Astrocyte (in vitro differentiated cells and primary cell): ENCODE data around the gene MEIOB. TPM values are rescaled to one million over a fixed set of nuclear protein-coding genes. Genes with fewer than 3 reads are reported as not detected.

Source experiments
- DNase-seq: peaks from one replicate; pipeline ENCODE4 v3.0.0-alpha.2; 2010; ENCODE audit warnings: low read depth
- FAIRE-seq: peaks from 2 replicates; lab custom pipeline; 2011; peaks lifted over from hg19 to GRCh38; lab: Jason Lieb, UNC
- H2AFZ ChIP-seq: 2 replicates; pipeline ENCODE4 v1.6.0; 2012; ENCODE audit warnings: low read depth, low read length, inconsistent platforms
- H3K27ac ChIP-seq: 2 replicates; pipeline ENCODE4 v1.5.1; 2011; ENCODE audit warnings: low read depth, low read length, inconsistent platforms
- H3K27me3 ChIP-seq: 2 replicates; pipeline ENCODE4 v1.6.0; 2011; ENCODE audit warnings: low read length, inconsistent platforms; ENCODE audit not compliant: insufficient read depth
- H3K36me3 ChIP-seq: 2 replicates; pipeline ENCODE4 v1.5.1; 2011; ENCODE audit warnings: low read length, inconsistent platforms; ENCODE audit not compliant: insufficient read depth
- H3K4me1 ChIP-seq: 2 replicates; pipeline ENCODE4 v1.5.1; 2011; ENCODE audit warnings: low read length, inconsistent platforms; ENCODE audit not compliant: insufficient read depth
- H3K4me2 ChIP-seq: 2 replicates; pipeline ENCODE4 v1.6.0; 2012; ENCODE audit warnings: low read length, inconsistent platforms
- H3K4me3 ChIP-seq: 2 replicates; pipeline ENCODE4 v1.5.1; 2011; ENCODE audit warnings: low read depth, mild to moderate bottlenecking, low read length, inconsistent platforms; ENCODE audit not compliant: insufficient read depth
- H3K79me2 ChIP-seq: 2 replicates; pipeline ENCODE4 v1.6.0; 2012; ENCODE audit warnings: mild to moderate bottlenecking, low read length, inconsistent platforms; ENCODE audit not compliant: insufficient read depth
- H3K9ac ChIP-seq: 2 replicates; pipeline ENCODE4 v1.6.0; 2012; ENCODE audit warnings: mild to moderate bottlenecking, low read length, inconsistent platforms
- H3K9me3 ChIP-seq: 2 replicates; pipeline ENCODE4 v1.5.1; 2012; ENCODE audit warnings: low read depth, mild to moderate bottlenecking, low read length, inconsistent platforms; ENCODE audit not compliant: insufficient read depth
- H4K20me1 ChIP-seq: 2 replicates; pipeline ENCODE4 v1.6.0; 2012; ENCODE audit warnings: low read length, inconsistent platforms; ENCODE audit not compliant: insufficient read depth
- H3K27ac Mint-ChIP-seq: one replicate; pipeline ENCODE4 v1.8.0; 2021; ENCODE audit warnings: mild to moderate bottlenecking, mixed read lengths; ENCODE audit not compliant: unreplicated experiment
- H3K27me3 Mint-ChIP-seq: one replicate; pipeline ENCODE4 v1.8.0; 2021; ENCODE audit warnings: low read depth, mixed read lengths; ENCODE audit not compliant: unreplicated experiment
- H3K36me3 Mint-ChIP-seq: one replicate; pipeline ENCODE4 v1.8.0; 2021; ENCODE audit warnings: low read depth, mixed read lengths; ENCODE audit not compliant: unreplicated experiment
- H3K4me1 Mint-ChIP-seq: one replicate; pipeline ENCODE4 v1.8.0; 2021; ENCODE audit warnings: low read depth, mixed read lengths; ENCODE audit not compliant: unreplicated experiment
- H3K4me3 Mint-ChIP-seq: one replicate; pipeline ENCODE4 v1.8.0; 2021; ENCODE audit warnings: mild to moderate bottlenecking, moderate library complexity, mixed read lengths; ENCODE audit not compliant: unreplicated experiment
- H3K9me3 Mint-ChIP-seq: one replicate; pipeline ENCODE4 v1.8.0; 2021; ENCODE audit warnings: mild to moderate bottlenecking, mixed read lengths; ENCODE audit not compliant: unreplicated experiment
- EZH2 ChIP-seq: IDR thresholded peaks from 2 replicates; pipeline ENCODE4 v1.6.1; 2012; ENCODE audit warnings: mild to moderate bottlenecking, low read length, inconsistent platforms; ENCODE audit not compliant: insufficient read depth
- total RNA-seq: library from RNA; stranded (reverse); gene quantifications from 2 replicates; pipeline ENCODE4 v1.2.1, GENCODE V29; 2021
- TF ChIP-seq, protein P1 (sequence below): IDR thresholded peaks from 2 replicates; pipeline ENCODE4 v1.5.1; 2011; ENCODE audit warnings: low read depth, mild to moderate bottlenecking, inconsistent platforms, low read length, moderate library complexity; ENCODE audit not compliant: insufficient read depth

MEIOB gene
- total RNA-seq, 1 donor from 2014 or later = 0.16 TPM

DNA sequence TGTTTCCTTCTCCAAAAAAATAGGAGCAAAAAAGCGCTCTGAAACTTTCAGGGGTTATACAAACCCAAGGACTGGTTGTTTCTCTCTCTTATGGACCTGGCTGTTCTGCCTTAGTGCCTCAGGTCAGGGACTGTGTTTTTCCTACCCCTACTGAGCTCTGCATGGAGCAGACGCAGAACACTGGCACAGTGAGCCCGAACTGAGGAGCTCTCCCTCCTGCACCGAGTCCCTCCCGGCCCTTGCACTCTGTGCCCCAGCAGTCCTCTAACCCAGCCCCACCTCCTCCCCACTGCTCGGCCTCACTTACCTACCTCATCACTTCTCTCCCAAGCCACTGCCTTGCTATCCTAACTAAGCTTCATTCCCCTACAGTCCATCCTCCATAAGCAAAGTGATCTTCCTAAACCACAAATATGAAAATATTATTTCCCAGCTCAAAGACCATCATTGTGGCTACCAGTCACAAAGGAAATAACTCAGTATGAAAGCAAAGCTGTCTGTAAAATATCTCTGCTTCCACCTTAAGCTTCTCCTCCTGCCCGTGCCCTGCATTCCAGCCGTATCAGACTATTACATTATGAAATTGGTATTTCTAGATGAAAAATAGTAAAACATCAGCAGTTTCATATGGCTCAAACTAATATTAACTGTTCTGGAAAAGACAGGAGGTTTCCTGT, 13.6 kb downstream of the MEIOB start:
- peak overlapping the region; percentile 28 for H3K4me2 ChIP-seq
- no peak overlapping the region for H2AFZ ChIP-seq
- Mint-ChIP-seq H3K9me3 (no peaks in the 10 kb centered on the region), H3K27me3 (peaks cover 73% of the 10 kb centered on the region), H3K27ac (peak overlapping the region; percentile 22), H3K4me3 (peak overlapping the region; percentile 3), H3K36me3 (no peaks in the 10 kb centered on the region), H3K4me1 (peaks cover 5% of the 10 kb centered on the region)
- no peak overlapping the region for H3K27ac ChIP-seq
- H3K36me3 ChIP-seq = no peaks in the 10 kb centered on the region
- no peaks in the 10 kb centered on the region for H4K20me1 ChIP-seq
- no peak for FAIRE-seq
- H3K4me1 ChIP-seq = no peaks in the 10 kb centered on the region
- no peak overlapping the region for H3K4me3 ChIP-seq
- TF ChIP-seq, protein P1, sequence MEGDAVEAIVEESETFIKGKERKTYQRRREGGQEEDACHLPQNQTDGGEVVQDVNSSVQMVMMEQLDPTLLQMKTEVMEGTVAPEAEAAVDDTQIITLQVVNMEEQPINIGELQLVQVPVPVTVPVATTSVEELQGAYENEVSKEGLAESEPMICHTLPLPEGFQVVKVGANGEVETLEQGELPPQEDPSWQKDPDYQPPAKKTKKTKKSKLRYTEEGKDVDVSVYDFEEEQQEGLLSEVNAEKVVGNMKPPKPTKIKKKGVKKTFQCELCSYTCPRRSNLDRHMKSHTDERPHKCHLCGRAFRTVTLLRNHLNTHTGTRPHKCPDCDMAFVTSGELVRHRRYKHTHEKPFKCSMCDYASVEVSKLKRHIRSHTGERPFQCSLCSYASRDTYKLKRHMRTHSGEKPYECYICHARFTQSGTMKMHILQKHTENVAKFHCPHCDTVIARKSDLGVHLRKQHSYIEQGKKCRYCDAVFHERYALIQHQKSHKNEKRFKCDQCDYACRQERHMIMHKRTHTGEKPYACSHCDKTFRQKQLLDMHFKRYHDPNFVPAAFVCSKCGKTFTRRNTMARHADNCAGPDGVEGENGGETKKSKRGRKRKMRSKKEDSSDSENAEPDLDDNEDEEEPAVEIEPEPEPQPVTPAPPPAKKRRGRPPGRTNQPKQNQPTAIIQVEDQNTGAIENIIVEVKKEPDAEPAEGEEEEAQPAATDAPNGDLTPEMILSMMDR = no peak
- peak; percentile 46 for TF ChIP-seq EZH2
- H3K9ac ChIP-seq = no peak overlapping the region
- no peak for DNase-seq
- H3K9me3 ChIP-seq = no peaks in the 10 kb centered on the region
- H3K27me3 ChIP-seq = peaks cover 64% of the 10 kb centered on the region
- H3K79me2 ChIP-seq = no peaks in the 10 kb centered on the region

DNA sequence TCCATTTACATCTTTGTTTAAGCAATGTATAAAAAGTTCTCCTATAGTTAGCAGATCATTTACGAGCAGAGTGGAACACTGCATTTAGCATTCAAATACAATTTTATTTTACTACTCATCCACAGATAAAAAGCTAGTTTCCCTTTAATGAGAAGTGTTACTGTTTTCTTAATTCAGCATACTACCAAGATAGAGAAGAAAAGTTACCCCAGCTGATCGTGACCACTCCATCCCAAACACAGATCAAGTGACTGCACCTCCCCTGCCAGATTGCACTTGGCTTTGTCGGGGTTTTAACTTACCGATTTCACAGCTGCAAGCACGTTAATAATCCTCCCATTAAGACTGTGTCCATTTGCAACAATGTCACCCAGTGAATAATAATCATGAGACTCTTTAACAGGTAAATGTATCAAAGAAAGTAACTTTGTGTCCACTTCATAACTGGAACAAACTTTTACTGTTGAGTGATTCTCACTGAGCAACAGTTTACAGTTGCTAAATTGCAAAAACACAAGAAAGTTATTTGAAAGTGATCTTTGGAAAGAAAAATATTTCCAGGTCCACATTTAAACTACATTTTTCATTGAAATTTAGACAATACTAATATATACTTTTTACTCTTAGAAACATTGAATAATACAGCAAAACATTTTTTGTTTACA, 14.4 kb downstream of the MEIOB start:
- Histone ChIP-seq H2AFZ (no peak overlapping the region), H3K27me3 (peaks cover 66% of the 10 kb centered on the region), H3K36me3 (no peaks in the 10 kb centered on the region), H3K27ac (no peak overlapping the region), H3K4me3 (no peak overlapping the region), H3K4me2 (no peak overlapping the region), H3K4me1 (no peaks in the 10 kb centered on the region), H3K79me2 (no peaks in the 10 kb centered on the region), H3K9me3 (no peaks in the 10 kb centered on the region), H3K9ac (no peak overlapping the region), H4K20me1 (no peaks in the 10 kb centered on the region)
- FAIRE-seq (no peak), DNase-seq (no peak)
- Mint-ChIP-seq H3K27me3 (peaks cover 76% of the 10 kb centered on the region), H3K9me3 (no peaks in the 10 kb centered on the region), H3K27ac (no peak overlapping the region), H3K36me3 (no peaks in the 10 kb centered on the region), H3K4me1 (peaks cover 5% of the 10 kb centered on the region), H3K4me3 (no peak overlapping the region)
- TF ChIP-seq, protein P1 = no peak
- TF ChIP-seq EZH2 = no peak

DNA sequence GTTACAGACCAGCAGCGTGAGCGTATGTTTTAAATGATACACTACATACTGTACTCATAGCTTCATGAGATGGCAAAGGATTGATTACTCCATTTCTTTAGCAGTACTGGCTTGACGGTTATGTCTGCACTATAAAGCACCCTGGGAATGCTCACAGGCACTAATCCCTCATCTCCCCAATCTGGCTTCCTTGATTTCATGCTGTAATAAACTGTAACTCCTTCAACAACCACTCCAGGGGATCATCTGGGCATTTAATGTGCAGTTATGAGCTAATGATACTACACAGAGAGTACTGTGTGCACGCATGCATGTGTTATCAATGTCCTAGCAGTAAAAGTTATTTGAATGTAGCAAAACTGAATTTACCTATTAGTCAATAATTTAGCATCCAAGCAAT, 20.2 kb downstream of the MEIOB start:
- H3K27me3 Mint-ChIP-seq = peaks cover 60% of the 10 kb centered on the region
- H3K27me3 ChIP-seq = peaks cover 31% of the 10 kb centered on the region

More for the DNA sequence above, 20.2 kb downstream of the MEIOB start:
- DNase-seq (no peak), FAIRE-seq (no peak)
- H3K36me3 ChIP-seq = no peaks in the 10 kb centered on the region
- no peak overlapping the region for H3K9ac ChIP-seq
- no peaks in the 10 kb centered on the region for H3K4me1 Mint-ChIP-seq
- H3K4me3 Mint-ChIP-seq = no peak overlapping the region
- peaks cover 2% of the 10 kb centered on the region for H3K9me3 Mint-ChIP-seq
- TF ChIP-seq, protein P1 = no peak
- TF ChIP-seq EZH2 = no peak
- no peak overlapping the region for H3K4me2 ChIP-seq
- no peak overlapping the region for H2AFZ ChIP-seq
- H3K27ac ChIP-seq = no peak overlapping the region
- no peaks in the 10 kb centered on the region for H3K4me1 ChIP-seq
- H3K9me3 ChIP-seq = no peaks in the 10 kb centered on the region
- no peaks in the 10 kb centered on the region for H4K20me1 ChIP-seq
- no peaks in the 10 kb centered on the region for H3K79me2 ChIP-seq
- no peak overlapping the region for H3K4me3 ChIP-seq
- no peak overlapping the region for H3K27ac Mint-ChIP-seq
- no peaks in the 10 kb centered on the region for H3K36me3 Mint-ChIP-seq
